KMS-11 (cell line): Measurements from ENCODE around the gene FOXQ1.
A peak's percentile ranks its signal among the peaks of the same experiment; 100 is the strongest.

Experiments used
- H2AFZ ChIP-seq: fragments of 200-600 bp; sonication (generic); 2 replicates; pipeline ENCODE4 v1.6.1; 2016; ENCODE audit warnings: antibody characterized with exemption, mixed run types, low read depth
- H3K27ac ChIP-seq: fragments of 200-600 bp; sonication (generic); 2 replicates; pipeline ENCODE4 v1.6.1; 2016; ENCODE audit warnings: mild to moderate bottlenecking, mixed run types
- H3K27me3 ChIP-seq: fragments of 200-600 bp; sonication (generic); 2 replicates; pipeline ENCODE4 v1.6.1; 2017; ENCODE audit warnings: mild to moderate bottlenecking, low read depth, mixed run types, moderate library complexity; ENCODE audit not compliant: insufficient read depth
- H3K36me3 ChIP-seq: fragments of 200-600 bp; sonication (generic); 2 replicates; pipeline ENCODE4 v1.6.1; 2017; ENCODE audit warnings: mild to moderate bottlenecking, mixed run types; ENCODE audit not compliant: insufficient read depth
- H3K4me1 ChIP-seq: fragments of 200-600 bp; sonication (generic); 2 replicates; pipeline ENCODE4 v1.6.1; 2016; ENCODE audit warnings: mild to moderate bottlenecking, low read depth, mixed run types; ENCODE audit not compliant: poor library complexity, severe bottlenecking
- H3K4me2 ChIP-seq: fragments of 200-600 bp; sonication (generic); 2 replicates; pipeline ENCODE4 v1.7.0; 2016; ENCODE audit warnings: mild to moderate bottlenecking, mixed run types
- H3K4me3 ChIP-seq: fragments of 200-600 bp; sonication (generic); IDR thresholded peaks from 2 replicates; pipeline ENCODE4 v1.6.1; 2017; ENCODE audit warnings: low read depth, low read length, mixed read lengths; ENCODE audit not compliant: insufficient read depth
- H3K79me2 ChIP-seq: fragments of 200-600 bp; sonication (generic); 2 replicates; pipeline ENCODE4 v1.6.1; 2016; ENCODE audit warnings: low read depth, mixed run types; ENCODE audit not compliant: insufficient read depth
- H3K9ac ChIP-seq: fragments of 200-600 bp; sonication (generic); 2 replicates; pipeline ENCODE4 v1.6.1; 2016; ENCODE audit warnings: mild to moderate bottlenecking, mixed run types
- H4K20me1 ChIP-seq: fragments of 200-600 bp; sonication (generic); 2 replicates; pipeline ENCODE4 v1.6.1; 2016; ENCODE audit warnings: mild to moderate bottlenecking, mixed run types; ENCODE audit not compliant: insufficient read depth
- TF ChIP-seq, protein P1 (sequence below): fragments of 200-600 bp; sonication (generic); conservative IDR thresholded peaks from 2 replicates; pipeline ENCODE4 v1.6.1; 2017; ENCODE audit warnings: low read depth, mild to moderate bottlenecking, antibody characterized with exemption, low read length, moderate library complexity, mixed read lengths

Gene FOXQ1, protein sequence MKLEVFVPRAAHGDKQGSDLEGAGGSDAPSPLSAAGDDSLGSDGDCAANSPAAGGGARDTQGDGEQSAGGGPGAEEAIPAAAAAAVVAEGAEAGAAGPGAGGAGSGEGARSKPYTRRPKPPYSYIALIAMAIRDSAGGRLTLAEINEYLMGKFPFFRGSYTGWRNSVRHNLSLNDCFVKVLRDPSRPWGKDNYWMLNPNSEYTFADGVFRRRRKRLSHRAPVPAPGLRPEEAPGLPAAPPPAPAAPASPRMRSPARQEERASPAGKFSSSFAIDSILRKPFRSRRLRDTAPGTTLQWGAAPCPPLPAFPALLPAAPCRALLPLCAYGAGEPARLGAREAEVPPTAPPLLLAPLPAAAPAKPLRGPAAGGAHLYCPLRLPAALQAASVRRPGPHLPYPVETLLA

GRCh38 chr6:1311400-1312202, at the start of gene FOXQ1:
FOXQ1 (plus strand) TSS chr6:1312098; CDS start chr6:1312705, 607 bp downstream.
- Histone ChIP-seq H3K27me3 (peaks cover 6% of the 10 kb centered on the region), H3K79me2 (no peaks in the 10 kb centered on the region), H2AFZ (peak within 1 kb of the TSS; percentile 82), H3K4me3 (no peak within 1 kb of the TSS), H3K4me1 (peaks cover 6% of the 10 kb centered on the region), H4K20me1 (no peaks in the 10 kb centered on the region), H3K36me3 (no peaks in the 10 kb centered on the region), H3K9ac (peak within 1 kb of the TSS; percentile 12; the same call in 1 of the 2 replicates), H3K27ac (no peak within 1 kb of the TSS), H3K4me2 (peak within 1 kb of the TSS; percentile 82)
- TF ChIP-seq, protein P1, sequence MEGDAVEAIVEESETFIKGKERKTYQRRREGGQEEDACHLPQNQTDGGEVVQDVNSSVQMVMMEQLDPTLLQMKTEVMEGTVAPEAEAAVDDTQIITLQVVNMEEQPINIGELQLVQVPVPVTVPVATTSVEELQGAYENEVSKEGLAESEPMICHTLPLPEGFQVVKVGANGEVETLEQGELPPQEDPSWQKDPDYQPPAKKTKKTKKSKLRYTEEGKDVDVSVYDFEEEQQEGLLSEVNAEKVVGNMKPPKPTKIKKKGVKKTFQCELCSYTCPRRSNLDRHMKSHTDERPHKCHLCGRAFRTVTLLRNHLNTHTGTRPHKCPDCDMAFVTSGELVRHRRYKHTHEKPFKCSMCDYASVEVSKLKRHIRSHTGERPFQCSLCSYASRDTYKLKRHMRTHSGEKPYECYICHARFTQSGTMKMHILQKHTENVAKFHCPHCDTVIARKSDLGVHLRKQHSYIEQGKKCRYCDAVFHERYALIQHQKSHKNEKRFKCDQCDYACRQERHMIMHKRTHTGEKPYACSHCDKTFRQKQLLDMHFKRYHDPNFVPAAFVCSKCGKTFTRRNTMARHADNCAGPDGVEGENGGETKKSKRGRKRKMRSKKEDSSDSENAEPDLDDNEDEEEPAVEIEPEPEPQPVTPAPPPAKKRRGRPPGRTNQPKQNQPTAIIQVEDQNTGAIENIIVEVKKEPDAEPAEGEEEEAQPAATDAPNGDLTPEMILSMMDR: no peak

DNA sequence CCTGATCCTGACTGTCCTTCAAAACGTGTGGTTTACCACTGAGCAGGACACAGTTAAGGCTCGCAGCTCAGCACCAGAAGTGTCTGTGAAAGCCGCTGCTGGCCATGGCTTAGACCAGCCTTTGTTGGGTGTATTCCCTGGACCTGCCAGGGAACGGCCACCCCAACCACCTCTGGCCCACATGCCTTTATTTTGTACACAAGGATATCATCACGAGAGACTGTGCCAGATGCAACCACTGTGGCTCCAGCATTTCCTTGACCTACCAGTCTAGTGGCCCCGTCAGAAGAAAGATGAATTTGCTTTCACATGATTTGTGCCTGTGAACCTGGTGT, 49.2 kb upstream of the FOXQ1 start:
- no peak overlapping the region for H3K9ac ChIP-seq
- H3K27ac ChIP-seq: no peak overlapping the region
- no peak overlapping the region for H3K4me3 ChIP-seq
- TF ChIP-seq, protein P1: no peak
- H3K4me1 ChIP-seq: peaks cover 4% of the 10 kb centered on the region
- no peaks in the 10 kb centered on the region for H3K27me3 ChIP-seq
- no peaks in the 10 kb centered on the region for H3K79me2 ChIP-seq
- no peak overlapping the region for H3K4me2 ChIP-seq
- no peaks in the 10 kb centered on the region for H3K36me3 ChIP-seq
- H4K20me1 ChIP-seq: no peaks in the 10 kb centered on the region
- H2AFZ ChIP-seq: no peak overlapping the region

GRCh38 chr6:1263039-1263849, 48.7 kb upstream of the FOXQ1 start:
- Histone ChIP-seq H3K36me3 (no peaks in the 10 kb centered on the region), H3K4me2 (no peak overlapping the region), H3K4me3 (no peak overlapping the region), H3K9ac (no peak overlapping the region), H2AFZ (no peak overlapping the region), H3K4me1 (no peaks in the 10 kb centered on the region), H3K27me3 (no peaks in the 10 kb centered on the region), H3K27ac (no peak overlapping the region), H4K20me1 (no peaks in the 10 kb centered on the region), H3K79me2 (no peaks in the 10 kb centered on the region)
- TF ChIP-seq, protein P1: no peak

- H3K27ac ChIP-seq: no peak overlapping the region
- TF ChIP-seq, protein P1: no peak
- no peaks in the 10 kb centered on the region for H3K4me1 ChIP-seq
- no peaks in the 10 kb centered on the region for H3K79me2 ChIP-seq
- no peaks in the 10 kb centered on the region for H4K20me1 ChIP-seq
- H3K36me3 ChIP-seq: no peaks in the 10 kb centered on the region
- H3K4me2 ChIP-seq: no peak overlapping the region
- no peaks in the 10 kb centered on the region for H3K27me3 ChIP-seq
- H3K4me3 ChIP-seq: no peak overlapping the region
- H2AFZ ChIP-seq: no peak overlapping the region
- H3K9ac ChIP-seq: no peak overlapping the region
Measured at GRCh38 chr6:1263850-1264377, 48.0 kb upstream of the FOXQ1 start.
